Keratinocyte (primary cell): ENCODE measurements around the gene EGF. TPM values are rescaled to one million over a fixed set of nuclear protein-coding genes. Genes with fewer than 3 reads are reported as not detected.

Source experiments
- DNase-seq: peaks from one replicate; pipeline ENCODE4 v3.0.0-alpha.2; 2011; ENCODE audit warnings: low read depth, missing footprints, low spot score
- FAIRE-seq: peaks from 2 replicates; lab custom pipeline; 2011; peaks lifted over from hg19 to GRCh38; lab: Jason Lieb, UNC
- H2AFZ ChIP-seq: 2 replicates; pipeline ENCODE4 v1.6.0; 2012; ENCODE audit warnings: low read length, control low read depth, inconsistent platforms; ENCODE audit not compliant: control insufficient read depth
- H3K27ac ChIP-seq: 2 replicates; pipeline ENCODE4 v1.5.1; 2011; ENCODE audit warnings: low read length; ENCODE audit not compliant: control insufficient read depth, insufficient read depth
- H3K27me3 ChIP-seq: 3 replicates; pipeline ENCODE4 v1.6.0; 2011; ENCODE audit warnings: low read length; ENCODE audit not compliant: control insufficient read depth, insufficient read depth; ENCODE audit errors: extremely low read depth
- H3K36me3 ChIP-seq, 2 experiments: 2 replicates in 1 of 2; 3 replicates in 1 of 2; pipeline ENCODE4 v1.5.1; 2011; ENCODE audit warnings: low read length in 2 of 2, mild to moderate bottlenecking in 1 of 2; ENCODE audit not compliant: control insufficient read depth in 2 of 2, insufficient read depth in 2 of 2; ENCODE audit errors: extremely low read depth in 1 of 2
- H3K4me1 ChIP-seq: 3 replicates; pipeline ENCODE4 v1.5.1; 2011; ENCODE audit warnings: low read length; ENCODE audit not compliant: control insufficient read depth, insufficient read depth; ENCODE audit errors: extremely low read depth
- H3K4me2 ChIP-seq: 3 replicates; pipeline ENCODE4 v1.6.0; 2011; ENCODE audit warnings: low read depth, low read length; ENCODE audit not compliant: control insufficient read depth, insufficient read depth; ENCODE audit errors: extremely low read depth
- H3K4me3 ChIP-seq, 3 experiments: fragments of 200-600 bp in 1 of 3; sonication (generic) in 1 of 3; 2 replicates in 2 of 3; 3 replicates in 1 of 3; pipeline ENCODE4 v1.5.1; 2011 to 2016; ENCODE audit warnings: low read length in 3 of 3, mild to moderate bottlenecking in 3 of 3, control low read depth in 2 of 3, inconsistent platforms in 1 of 3, low read depth in 1 of 3, mixed read lengths in 1 of 3, mixed run types in 1 of 3, moderate library complexity in 1 of 3; ENCODE audit not compliant: control insufficient read depth in 2 of 3, insufficient read depth in 2 of 3; ENCODE audit errors: extremely low read depth in 1 of 3
- H3K79me2 ChIP-seq: 2 replicates; pipeline ENCODE4 v1.6.0; 2012; ENCODE audit warnings: low read length; ENCODE audit not compliant: control insufficient read depth, insufficient read depth
- H3K9ac ChIP-seq: 3 replicates; pipeline ENCODE4 v1.6.0; 2011; ENCODE audit warnings: low read length; ENCODE audit not compliant: control insufficient read depth, insufficient read depth; ENCODE audit errors: extremely low read depth
- H3K9me1 ChIP-seq: 3 replicates; pipeline ENCODE4 v1.6.0; 2011; ENCODE audit warnings: low read length; ENCODE audit not compliant: control insufficient read depth, insufficient read depth; ENCODE audit errors: extremely low read depth
- H3K9me3 ChIP-seq: 2 replicates; pipeline ENCODE4 v1.5.1; 2012; ENCODE audit warnings: low read depth, low read length; ENCODE audit not compliant: control insufficient read depth
- H4K20me1 ChIP-seq: 3 replicates; pipeline ENCODE4 v1.6.0; 2011; ENCODE audit warnings: low read length; ENCODE audit not compliant: control insufficient read depth, insufficient read depth; ENCODE audit errors: extremely low read depth
- EZH2 ChIP-seq: IDR thresholded peaks from one replicate; pipeline ENCODE4 v1.6.1; 2012; ENCODE audit warnings: inconsistent platforms, mild to moderate bottlenecking, low read length, moderate library complexity
- dilution Hi-C: fragments of 300-500 bp; cut with MboI; formaldehyde crosslinking; loops from one replicate; pipeline ENCODE4 v1.7.0; 2020; ENCODE audit warnings: low sequenced_read_pairs; ENCODE audit not compliant: extremely low pct_ligation_motif_present
- polyA plus RNA-seq, 5 experiments: library from polyadenylated mRNA; depleted of rRNA in 3 of 5; stranded (reverse) in 3 of 5; stranded (forward) in 1 of 5; unstranded in 1 of 5; fragments of >200 nt; gene quantifications; 1 replicate in 1 of 5; 2 replicates in 3 of 5; 3 replicates in 1 of 5; pipeline versions ENCODE4 v1.2.1 to v1.2.3, GENCODE V29; 2011 to 2012; ENCODE audit warnings: missing spikeins in 2 of 5, low read depth in 1 of 5, low replicate concordance in 1 of 5
- TF ChIP-seq, protein P1 (sequence below), 3 experiments: IDR thresholded peaks in 1 of 3; conservative IDR thresholded peaks in 1 of 3; optimal IDR thresholded peaks in 1 of 3; 2 replicates in 2 of 3; 3 replicates in 1 of 3; pipeline versions ENCODE3 to v1.5.1; 2011; ENCODE audit warnings: low read length in 3 of 3, mild to moderate bottlenecking in 3 of 3, moderate library complexity in 2 of 3, control low read depth in 1 of 3, inconsistent platforms in 1 of 3; ENCODE audit not compliant: insufficient read depth in 2 of 3; ENCODE audit errors: extremely low read depth in 1 of 3

The EGF gene
- polyA plus RNA-seq, 1 donor (not counting 4 experiments of a cell fraction or from before 2014, with no cell fraction given) = 1.3 TPM

DNA sequence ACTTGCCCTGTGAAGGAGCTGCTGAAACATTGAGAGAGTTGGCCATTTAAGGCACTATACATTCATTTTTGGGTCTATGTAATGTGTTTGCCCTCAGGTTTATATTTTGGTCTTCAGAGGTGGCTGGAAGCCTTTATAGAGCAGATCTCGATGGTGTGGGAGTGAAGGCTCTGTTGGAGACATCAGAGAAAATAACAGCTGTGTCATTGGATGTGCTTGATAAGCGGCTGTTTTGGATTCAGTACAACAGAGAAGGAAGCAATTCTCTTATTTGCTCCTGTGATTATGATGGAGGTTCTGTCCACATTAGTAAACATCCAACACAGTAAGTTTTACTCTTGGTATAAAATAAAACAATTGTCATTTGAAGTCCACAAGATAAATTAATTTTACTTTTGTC lies 31.1 kb downstream of the EGF start:
- dilution Hi-C loops = no loop called here
- H3K9me3 ChIP-seq = no peaks in the 10 kb centered on the region
- TF ChIP-seq EZH2 = no peak
- TF ChIP-seq, protein P1, sequence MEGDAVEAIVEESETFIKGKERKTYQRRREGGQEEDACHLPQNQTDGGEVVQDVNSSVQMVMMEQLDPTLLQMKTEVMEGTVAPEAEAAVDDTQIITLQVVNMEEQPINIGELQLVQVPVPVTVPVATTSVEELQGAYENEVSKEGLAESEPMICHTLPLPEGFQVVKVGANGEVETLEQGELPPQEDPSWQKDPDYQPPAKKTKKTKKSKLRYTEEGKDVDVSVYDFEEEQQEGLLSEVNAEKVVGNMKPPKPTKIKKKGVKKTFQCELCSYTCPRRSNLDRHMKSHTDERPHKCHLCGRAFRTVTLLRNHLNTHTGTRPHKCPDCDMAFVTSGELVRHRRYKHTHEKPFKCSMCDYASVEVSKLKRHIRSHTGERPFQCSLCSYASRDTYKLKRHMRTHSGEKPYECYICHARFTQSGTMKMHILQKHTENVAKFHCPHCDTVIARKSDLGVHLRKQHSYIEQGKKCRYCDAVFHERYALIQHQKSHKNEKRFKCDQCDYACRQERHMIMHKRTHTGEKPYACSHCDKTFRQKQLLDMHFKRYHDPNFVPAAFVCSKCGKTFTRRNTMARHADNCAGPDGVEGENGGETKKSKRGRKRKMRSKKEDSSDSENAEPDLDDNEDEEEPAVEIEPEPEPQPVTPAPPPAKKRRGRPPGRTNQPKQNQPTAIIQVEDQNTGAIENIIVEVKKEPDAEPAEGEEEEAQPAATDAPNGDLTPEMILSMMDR (optimal IDR thresholded peaks at IDR 0.05 in 1 of 3, IDR thresholded peaks at IDR 0.05 in 1 of 3, conservative IDR thresholded peaks at IDR 0.05 in 1 of 3; ENCODE audit: extremely low read depth in 1 of 3, insufficient read depth in 2 of 3, low read length in 3 of 3) = no peak
- no peaks in the 10 kb centered on the region for H3K9me1 ChIP-seq
- H3K27ac ChIP-seq = no peak overlapping the region
- H3K79me2 ChIP-seq = no peaks in the 10 kb centered on the region
- FAIRE-seq = no peak
- DNase-seq = no peak
- H2AFZ ChIP-seq = no peak overlapping the region
- no peaks in the 10 kb centered on the region for H4K20me1 ChIP-seq
- H3K9ac ChIP-seq = no peak overlapping the region
- no peaks in the 10 kb centered on the region for H3K36me3 ChIP-seq
- no peaks in the 10 kb centered on the region for H3K27me3 ChIP-seq
- no peak overlapping the region for H3K4me3 ChIP-seq
- H3K4me2 ChIP-seq = no peak overlapping the region
- H3K4me1 ChIP-seq = peaks cover 5% of the 10 kb centered on the region

DNA sequence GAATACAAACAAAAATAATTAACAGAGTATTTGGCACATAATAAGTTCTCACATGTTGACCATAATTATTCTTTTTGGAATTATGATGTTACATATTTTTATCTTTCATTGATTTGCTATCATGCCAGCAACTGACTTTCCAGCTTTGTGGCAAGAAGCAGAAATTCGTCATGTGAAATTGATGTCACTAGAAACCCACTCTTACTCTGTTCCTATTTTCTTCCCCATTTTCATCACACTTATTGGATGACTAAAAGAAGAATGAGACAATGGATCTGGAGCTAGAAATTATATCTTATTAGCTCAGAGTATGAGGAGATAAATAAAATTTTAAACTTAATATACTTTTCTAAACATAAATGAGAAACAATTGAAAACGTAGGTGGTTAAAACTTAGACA lies 31.9 kb downstream of the EGF start:
- H3K27ac ChIP-seq = no peak overlapping the region
- no peak overlapping the region for H3K9ac ChIP-seq
- dilution Hi-C loops = no loop called here
- no peak overlapping the region for H3K4me3 ChIP-seq
- H3K9me3 ChIP-seq = no peaks in the 10 kb centered on the region
- no peaks in the 10 kb centered on the region for H3K36me3 ChIP-seq
- H3K9me1 ChIP-seq = no peaks in the 10 kb centered on the region
- no peaks in the 10 kb centered on the region for H3K79me2 ChIP-seq
- H4K20me1 ChIP-seq = no peaks in the 10 kb centered on the region
- TF ChIP-seq EZH2 = no peak
- TF ChIP-seq, protein P1 (optimal IDR thresholded peaks at IDR 0.05 in 1 of 3, IDR thresholded peaks at IDR 0.05 in 1 of 3, conservative IDR thresholded peaks at IDR 0.05 in 1 of 3; ENCODE audit: extremely low read depth in 1 of 3, insufficient read depth in 2 of 3, low read length in 3 of 3) = no peak
- peaks cover 5% of the 10 kb centered on the region for H3K4me1 ChIP-seq
- DNase-seq = no peak
- no peak overlapping the region for H3K4me2 ChIP-seq
- H2AFZ ChIP-seq = no peak overlapping the region
- no peak for FAIRE-seq
- H3K27me3 ChIP-seq = no peaks in the 10 kb centered on the region
